Measurements from ENCODE around the gene MSANTD7.
"Not testable (repeated sequence)": the region's sequence is repeated elsewhere in the genome, so short reads cannot be mapped to it uniquely, and the experiment has no call there.

The MSANTD7 gene

GRCh38 chr10:14837757-14838581 is at the start of gene MSANTD7, which contains the start of the genes CDNF and HSPA14:
MSANTD7 (plus strand) TSS chr10:14838306; CDS start chr10:14842285, 3,979 bp downstream.
CDNF (minus strand) TSS chr10:14838037; CDS start chr10:14837946, 91 bp downstream.
HSPA14 (plus strand) TSS chr10:14838306; CDS start chr10:14838403, 97 bp downstream.
- DNase-seq (ENCODE audit: low spot score), result peak; percentile 99

GRCh38 chr10:14798636-14799035 is 39.5 kb upstream of the MSANTD7 start:
- no peak for DNase-seq (ENCODE audit: low spot score)

- DNase-seq (ENCODE audit: low spot score), result no peak
These were observed 37.7 kb upstream of the MSANTD7 start for GRCh38 chr10:14800397-14800796.

GRCh38 chr10:14801723-14802122 is 36.4 kb upstream of the MSANTD7 start:
- no peak for DNase-seq (ENCODE audit: low spot score)

- DNase-seq (ENCODE audit: low spot score), result no peak
These were observed 34.3 kb upstream of the MSANTD7 start for GRCh38 chr10:14803827-14804226.

- DNase-seq (ENCODE audit: low spot score), result no peak
These were observed 31.8 kb upstream of the MSANTD7 start for GRCh38 chr10:14806318-14806717.

GRCh38 chr10:14810969-14811953 is 26.8 kb upstream of the MSANTD7 start:
- no peak for DNase-seq (ENCODE audit: low spot score)

- DNase-seq (ENCODE audit: low spot score), result no peak
These were observed 25.8 kb upstream of the MSANTD7 start for GRCh38 chr10:14812271-14812670.

GRCh38 chr10:14815681-14816080 is 22.4 kb upstream of the MSANTD7 start:
- no peak for DNase-seq (ENCODE audit: low spot score)

- DNase-seq (ENCODE audit: low spot score), result not testable (repeated sequence)
These were observed 21.4 kb upstream of the MSANTD7 start for GRCh38 chr10:14816717-14817116.

- no peak for DNase-seq (ENCODE audit: low spot score)
These were observed 17.9 kb upstream of the MSANTD7 start for GRCh38 chr10:14820010-14820774.

GRCh38 chr10:14820775-14821154 is 17.3 kb upstream of the MSANTD7 start:
- DNase-seq (ENCODE audit: low spot score), result no peak

GRCh38 chr10:14821635-14822375 is 16.3 kb upstream of the MSANTD7 start:
- DNase-seq (ENCODE audit: low spot score), result no peak

- peak; percentile 52 for DNase-seq (ENCODE audit: low spot score)
These were observed 15.0 kb upstream of the MSANTD7 start for GRCh38 chr10:14822879-14823755.

GRCh38 chr10:14823966-14824365 is 14.1 kb upstream of the MSANTD7 start:
- no peak for DNase-seq (ENCODE audit: low spot score)

GRCh38 chr10:14826076-14826829 is 11.9 kb upstream of the MSANTD7 start:
- DNase-seq (ENCODE audit: low spot score), result no peak

- DNase-seq (ENCODE audit: low spot score), result no peak
These were observed 5.0 kb upstream of the MSANTD7 start for GRCh38 chr10:14833106-14833505.

- DNase-seq (ENCODE audit: low spot score), result no peak
These were observed 1.9 kb upstream of the MSANTD7 start for GRCh38 chr10:14836208-14836607.
